GM21526 (cell line): Measurements from ENCODE around the gene HDAC1.
"Not testable (repeated sequence)": the region's sequence is repeated elsewhere in the genome, so short reads cannot be mapped to it uniquely, and the experiment has no call there.

Experiments
- ATAC-seq: cut with Tn5 transposase; IDR thresholded peaks from one replicate; pipeline ENCODE4 v1.9.1; 2021; ENCODE audit warnings: moderate library complexity; ENCODE audit not compliant: unreplicated experiment, low FRiP score

The HDAC1 gene

DNA sequence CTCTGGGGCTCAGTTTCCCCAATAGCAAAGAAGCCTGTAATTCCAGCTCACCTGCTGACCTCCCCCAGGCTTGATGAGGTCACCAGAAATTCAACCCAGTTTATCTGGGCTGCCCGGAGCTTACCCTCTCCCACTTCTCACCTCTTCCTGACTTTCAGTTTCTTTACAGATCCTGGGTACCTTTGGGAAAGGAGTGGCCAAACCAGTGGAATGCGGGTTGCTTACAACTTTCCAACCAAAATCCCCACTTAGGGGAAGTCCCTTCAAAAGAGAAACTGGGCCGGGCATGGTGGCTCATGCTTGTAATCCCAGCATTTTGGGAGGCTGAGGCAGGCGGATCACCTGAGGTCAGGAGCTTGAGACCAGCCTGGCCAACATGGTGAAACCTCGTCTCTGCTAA is 50.1 kb downstream of the HDAC1 start:
- ATAC-seq, result no peak

DNA sequence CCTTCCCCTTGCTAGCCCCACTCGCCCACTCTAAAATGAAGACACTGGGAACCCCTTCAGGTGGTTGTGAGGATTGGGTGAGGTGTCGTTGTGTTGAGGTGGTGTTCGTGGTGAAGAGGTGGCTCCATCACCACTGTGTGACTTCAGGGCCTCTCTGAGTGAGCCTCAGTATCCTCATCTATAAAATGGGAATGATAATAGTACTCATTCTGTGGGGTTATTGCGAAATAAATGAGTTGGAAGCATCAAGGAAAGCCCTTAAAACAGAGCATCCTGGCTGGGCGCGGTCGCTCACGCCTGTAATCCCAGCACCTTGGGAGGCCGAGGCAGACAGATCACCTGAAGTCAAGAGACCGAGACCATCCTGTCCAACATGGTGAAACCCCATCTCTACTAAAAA is 50.8 kb downstream of the HDAC1 start:
- no peak for ATAC-seq

DNA sequence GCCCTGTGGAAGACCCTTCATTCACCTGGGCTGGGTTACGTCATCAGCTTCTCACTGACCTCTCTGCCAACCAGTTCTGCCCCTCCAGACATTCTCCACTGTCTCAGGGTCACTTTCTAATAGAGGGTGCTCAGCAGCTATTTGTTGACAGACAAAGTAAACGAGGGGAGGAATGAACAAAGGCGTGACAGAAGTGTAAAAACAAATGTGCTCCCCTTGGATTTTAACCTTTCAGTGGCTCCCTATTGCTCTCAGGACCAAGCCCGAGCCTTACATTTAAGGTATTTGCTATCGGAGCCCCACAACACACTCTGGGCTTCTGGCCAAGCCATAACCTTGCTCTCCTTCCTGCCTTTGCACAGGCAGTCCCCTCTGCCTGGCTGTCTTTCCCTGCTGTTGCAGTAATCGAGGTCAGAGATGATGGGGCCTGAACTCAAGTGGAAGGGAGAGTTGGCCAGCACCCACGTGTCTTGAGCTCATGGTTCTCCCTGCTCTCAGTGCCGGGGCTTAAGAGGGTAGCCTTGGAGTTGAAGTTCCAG is 53.5 kb downstream of the HDAC1 start:
- ATAC-seq, result no peak

DNA sequence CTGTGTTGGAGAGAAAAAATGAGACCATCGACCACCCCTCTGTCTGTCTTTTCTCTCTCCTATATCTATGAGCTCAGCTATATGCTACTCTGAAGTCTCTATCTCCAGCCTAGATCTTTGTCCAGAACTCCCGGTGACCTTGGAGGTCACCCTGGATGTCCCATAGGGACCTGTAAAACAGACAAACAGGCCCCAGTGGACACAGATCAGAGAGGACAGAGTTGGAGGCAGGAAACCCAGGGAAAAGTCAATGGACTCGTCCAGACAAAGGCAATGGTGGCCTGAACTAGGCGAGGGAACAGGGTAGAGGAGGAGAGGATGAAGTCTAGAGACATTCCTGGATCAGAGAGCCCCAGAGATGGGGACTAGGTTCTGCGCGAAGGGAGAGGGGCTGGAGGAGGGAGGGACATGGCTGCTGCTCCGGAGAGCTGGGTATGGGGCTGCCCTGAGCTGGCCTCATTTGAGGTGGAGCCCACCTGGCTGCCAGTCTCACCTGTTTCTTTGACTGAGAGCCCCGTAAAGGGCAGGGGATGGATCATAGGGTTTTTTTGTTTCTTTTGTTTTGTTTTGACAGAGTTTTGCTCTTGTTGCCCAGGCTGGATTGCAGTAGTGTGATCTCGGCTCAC is 54.8 kb downstream of the HDAC1 start:
- no peak for ATAC-seq

- no peak for ATAC-seq
These were observed 57.4 kb downstream of the HDAC1 start for GRCh38 chr1:32349211-32349708.

- peak; percentile 28 for ATAC-seq
These were observed 59.0 kb downstream of the HDAC1 start for GRCh38 chr1:32350785-32351398.

GRCh38 chr1:32351399-32352238 is 59.7 kb downstream of the HDAC1 start:
- ATAC-seq, result peak; percentile 65

GRCh38 chr1:32352239-32352745 is 60.4 kb downstream of the HDAC1 start:
- no peak for ATAC-seq

DNA sequence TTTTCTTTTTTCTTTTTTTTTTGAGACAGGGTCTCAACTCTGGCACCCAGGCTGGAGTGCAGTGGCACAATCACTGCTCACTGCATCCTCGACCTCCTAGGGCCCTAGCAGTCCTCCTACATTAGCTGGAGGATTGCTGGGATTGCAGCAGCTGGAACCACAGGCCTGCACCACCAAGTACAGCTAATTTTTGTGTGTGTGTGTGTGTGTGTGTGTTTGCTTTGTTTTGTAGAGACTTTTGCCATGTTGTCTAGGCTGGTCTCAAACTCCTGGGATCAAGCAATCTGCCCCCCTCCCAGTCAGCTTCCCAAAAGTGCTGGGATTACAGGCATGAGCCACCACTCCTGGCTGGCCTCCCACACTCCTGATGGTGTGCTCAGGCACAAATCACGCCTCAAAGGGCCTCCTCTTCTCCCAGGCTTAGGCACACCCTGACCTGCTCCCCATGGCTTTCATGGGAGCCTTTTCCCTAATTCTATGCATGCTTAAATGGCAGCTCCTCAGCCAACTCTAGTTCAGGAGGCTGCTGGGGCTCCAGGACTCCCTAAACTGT is 61.0 kb downstream of the HDAC1 start:
- no peak for ATAC-seq

- no peak for ATAC-seq
These were observed 61.5 kb downstream of the HDAC1 start for GRCh38 chr1:32353431-32353830.

DNA sequence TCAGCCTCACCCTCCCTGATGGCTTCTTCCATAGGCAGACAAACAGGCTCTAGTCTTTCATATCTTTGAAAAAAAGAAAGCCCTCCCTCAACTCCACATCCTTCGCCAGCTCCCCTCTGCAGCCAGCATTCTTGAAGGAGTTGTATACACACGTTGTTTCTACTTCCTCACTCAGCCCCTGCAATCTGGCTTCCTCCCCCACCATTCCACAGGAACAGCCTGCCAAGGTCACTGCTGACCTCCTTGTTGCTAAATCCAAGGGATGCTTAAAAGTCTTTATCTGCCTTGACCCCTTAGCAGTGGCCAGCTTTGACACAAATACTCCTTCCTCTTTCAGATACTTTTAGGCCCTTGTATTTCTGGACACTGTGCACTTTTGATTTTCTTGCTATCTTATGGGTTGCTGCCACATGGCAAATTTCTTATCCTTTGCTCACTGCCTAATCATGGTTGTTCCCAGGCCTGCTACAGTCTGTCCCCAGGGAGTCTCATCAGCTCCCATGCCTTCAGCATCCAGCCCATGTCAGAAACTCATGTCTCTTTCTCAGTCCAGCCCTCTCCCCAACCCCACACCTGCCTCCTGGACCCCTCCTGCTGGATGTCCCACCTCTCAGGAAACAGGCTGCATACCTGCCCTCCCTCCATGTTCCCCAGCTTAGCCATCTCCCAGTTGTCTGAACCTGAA is 62.1 kb downstream of the HDAC1 start:
- ATAC-seq, result no peak

DNA sequence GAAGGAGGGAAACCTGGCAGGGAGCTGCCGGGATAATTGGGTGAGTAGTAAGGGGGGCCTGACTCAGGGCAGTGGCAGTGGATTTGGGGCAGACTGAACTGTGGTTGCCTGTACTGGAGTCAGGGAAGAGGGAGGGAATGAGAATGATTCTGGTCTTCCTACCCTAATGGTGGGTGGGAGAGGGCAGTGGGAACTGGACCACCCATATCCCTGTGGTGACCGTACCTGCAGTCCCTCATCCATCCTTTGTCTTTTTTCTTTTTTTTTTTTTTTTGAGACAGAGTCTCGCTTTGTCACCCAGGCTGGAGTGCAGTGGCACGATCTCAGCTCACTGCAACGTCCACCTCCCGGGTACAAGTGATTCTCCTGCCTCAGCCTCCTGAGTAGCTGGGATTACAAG is 63.9 kb downstream of the HDAC1 start:
- not testable (repeated sequence) for ATAC-seq

DNA sequence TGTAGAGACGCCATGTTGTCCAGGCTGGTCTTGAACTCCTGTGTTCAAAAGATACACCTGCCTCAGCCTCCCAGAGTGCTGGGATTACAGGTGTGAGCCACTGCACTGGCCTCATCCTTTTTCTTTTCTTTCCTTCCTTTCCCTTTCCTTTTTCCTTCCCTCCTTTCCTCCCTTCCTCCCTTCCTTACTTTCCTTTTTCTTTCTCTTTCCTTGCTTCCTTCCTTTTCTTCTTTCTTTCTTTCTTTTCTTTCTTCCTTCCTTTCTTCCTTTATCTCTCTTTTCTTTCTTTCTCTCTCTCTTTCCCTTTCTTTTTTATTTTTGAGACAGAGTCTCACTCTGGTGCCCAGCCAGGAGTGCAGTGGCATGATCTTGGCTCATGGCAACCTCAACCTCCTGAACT is 64.6 kb downstream of the HDAC1 start:
- ATAC-seq, result no peak

DNA sequence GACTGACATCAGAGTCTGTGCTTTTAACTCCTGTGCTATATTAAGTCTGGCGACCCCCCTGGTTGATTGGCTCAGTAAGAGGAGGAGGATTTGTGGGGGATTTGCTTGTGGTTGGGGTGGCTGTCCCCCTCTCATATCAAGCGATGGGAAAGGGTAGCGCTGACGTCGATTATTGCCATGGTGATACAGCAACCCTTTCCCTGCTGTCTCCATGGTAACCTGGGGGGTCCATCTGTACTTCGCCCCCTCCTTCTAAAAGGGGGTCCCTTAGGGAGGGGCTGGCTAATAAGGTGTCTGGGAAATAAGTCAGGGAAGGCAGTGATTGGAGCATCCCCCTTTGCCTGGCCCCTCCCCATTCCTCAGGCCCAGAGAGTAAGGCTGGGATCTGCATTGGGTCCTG is 65.7 kb downstream of the HDAC1 start:
- no peak for ATAC-seq

DNA sequence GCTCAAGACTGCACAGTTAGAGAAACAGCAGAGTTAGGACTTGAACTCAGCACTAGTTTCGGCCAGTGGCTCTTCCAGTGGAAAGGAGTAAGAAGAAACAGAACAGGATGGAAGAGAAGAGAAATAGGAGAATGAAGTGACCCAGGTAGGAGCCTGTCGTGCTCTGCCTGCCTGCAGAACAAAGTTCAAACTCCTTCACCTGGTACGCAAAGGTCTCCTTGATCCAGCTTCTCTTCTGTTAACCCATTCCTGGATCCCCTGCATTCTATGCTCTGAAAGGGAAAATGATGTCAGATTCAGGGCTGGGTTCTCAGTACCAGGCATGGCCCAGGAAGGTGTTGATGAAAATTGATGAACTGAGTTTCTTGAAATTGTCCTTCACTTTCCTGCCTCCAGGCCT is 66.6 kb downstream of the HDAC1 start:
- no peak for ATAC-seq

DNA sequence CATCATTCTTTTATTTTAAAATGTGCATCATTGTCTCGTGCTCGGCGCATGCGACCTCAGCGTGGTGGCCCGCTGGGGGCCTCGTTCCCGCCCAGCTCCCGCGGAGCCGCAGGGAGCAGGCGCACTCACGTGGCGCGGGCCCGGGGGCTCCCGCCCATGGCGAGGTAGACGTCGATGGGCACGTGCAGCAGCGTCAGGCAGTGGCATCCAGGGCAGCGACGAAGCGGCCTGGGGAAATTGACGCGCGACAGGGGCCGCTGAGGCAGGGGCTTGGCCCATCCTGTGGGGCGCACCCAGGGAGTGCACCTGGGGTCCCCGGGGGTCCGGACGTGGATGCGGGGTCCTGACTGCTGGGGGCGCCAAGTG is 69.4 kb downstream of the HDAC1 start:
- no peak for ATAC-seq

GRCh38 chr1:32361674-32362473 is 70.0 kb downstream of the HDAC1 start:
- ATAC-seq, result no peak

DNA sequence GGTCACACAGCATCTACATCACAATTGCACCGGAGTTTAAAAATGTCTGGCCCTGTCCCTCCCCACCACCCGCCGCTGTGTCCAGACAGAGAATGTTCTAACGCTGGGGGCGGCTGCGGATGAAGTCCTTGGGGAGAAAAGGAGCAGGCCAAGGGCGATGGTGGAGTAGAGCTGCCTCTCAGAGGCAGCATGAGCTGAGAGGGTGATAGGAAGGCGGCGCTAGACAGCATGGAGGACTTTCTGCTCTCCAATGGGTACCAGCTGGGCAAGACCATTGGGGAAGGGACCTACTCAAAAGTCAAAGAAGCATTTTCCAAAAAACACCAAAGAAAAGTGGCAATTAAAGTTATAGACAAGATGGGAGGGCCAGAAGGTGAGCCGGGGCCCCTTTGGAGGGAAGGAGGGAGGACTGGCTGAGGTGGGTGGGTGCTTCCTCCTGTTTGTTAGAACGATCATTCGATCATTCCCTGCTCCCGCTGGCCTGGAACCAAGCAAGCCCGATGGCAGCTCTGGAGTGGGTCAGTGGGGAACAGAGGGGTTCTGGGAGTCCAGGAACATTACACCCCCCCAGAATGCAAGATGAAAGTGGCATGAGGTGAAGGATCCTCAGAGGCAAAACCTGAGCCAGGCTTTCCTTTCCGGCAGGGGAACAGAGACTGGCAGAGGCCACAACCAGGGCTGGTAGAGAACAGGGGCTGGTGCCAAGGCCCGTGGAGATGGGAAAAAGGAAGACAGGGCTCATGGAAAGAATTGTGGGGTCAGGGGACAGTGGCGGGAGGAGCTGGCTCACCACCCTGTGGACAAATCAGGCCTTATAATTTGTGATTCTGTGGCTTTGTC is 70.8 kb downstream of the HDAC1 start, which contains the start of the genes FAM229A and TSSK3:
TSS of gene FAM229A (minus strand) at position 12 of the 840 bp plus-strand sequence. CDS start 394 bp downstream, outside the sequence.
TSS of gene TSSK3 (plus strand) at position 66 of the 840 bp plus-strand sequence. CDS start at position 229, 163 bp downstream.
- no peak for ATAC-seq
